CD4-positive, alpha-beta T cell treated with Interleukin-17A for 4 hours (primary cell): ENCODE results near the gene CHD6.
A peak's percentile ranks its signal among the peaks of the same experiment; 100 is the strongest.

Experiments
- DNase-seq: peaks from one replicate; pipeline ENCODE4 v3.0.0-alpha.2; 2020; ENCODE audit warnings: mixed read lengths

Gene CHD6, protein sequence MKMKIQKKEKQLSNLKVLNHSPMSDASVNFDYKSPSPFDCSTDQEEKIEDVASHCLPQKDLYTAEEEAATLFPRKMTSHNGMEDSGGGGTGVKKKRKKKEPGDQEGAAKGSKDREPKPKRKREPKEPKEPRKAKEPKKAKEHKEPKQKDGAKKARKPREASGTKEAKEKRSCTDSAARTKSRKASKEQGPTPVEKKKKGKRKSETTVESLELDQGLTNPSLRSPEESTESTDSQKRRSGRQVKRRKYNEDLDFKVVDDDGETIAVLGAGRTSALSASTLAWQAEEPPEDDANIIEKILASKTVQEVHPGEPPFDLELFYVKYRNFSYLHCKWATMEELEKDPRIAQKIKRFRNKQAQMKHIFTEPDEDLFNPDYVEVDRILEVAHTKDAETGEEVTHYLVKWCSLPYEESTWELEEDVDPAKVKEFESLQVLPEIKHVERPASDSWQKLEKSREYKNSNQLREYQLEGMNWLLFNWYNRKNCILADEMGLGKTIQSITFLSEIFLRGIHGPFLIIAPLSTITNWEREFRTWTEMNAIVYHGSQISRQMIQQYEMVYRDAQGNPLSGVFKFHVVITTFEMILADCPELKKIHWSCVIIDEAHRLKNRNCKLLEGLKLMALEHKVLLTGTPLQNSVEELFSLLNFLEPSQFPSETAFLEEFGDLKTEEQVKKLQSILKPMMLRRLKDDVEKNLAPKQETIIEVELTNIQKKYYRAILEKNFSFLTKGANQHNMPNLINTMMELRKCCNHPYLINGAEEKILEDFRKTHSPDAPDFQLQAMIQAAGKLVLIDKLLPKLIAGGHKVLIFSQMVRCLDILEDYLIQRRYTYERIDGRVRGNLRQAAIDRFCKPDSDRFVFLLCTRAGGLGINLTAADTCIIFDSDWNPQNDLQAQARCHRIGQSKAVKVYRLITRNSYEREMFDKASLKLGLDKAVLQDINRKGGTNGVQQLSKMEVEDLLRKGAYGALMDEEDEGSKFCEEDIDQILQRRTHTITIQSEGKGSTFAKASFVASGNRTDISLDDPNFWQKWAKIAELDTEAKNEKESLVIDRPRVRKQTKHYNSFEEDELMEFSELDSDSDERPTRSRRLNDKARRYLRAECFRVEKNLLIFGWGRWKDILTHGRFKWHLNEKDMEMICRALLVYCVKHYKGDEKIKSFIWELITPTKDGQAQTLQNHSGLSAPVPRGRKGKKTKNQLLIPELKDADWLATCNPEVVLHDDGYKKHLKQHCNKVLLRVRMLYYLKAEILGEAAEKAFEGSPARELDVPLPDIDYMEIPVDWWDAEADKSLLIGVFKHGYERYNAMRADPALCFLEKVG (N-terminal part only)

DNA sequence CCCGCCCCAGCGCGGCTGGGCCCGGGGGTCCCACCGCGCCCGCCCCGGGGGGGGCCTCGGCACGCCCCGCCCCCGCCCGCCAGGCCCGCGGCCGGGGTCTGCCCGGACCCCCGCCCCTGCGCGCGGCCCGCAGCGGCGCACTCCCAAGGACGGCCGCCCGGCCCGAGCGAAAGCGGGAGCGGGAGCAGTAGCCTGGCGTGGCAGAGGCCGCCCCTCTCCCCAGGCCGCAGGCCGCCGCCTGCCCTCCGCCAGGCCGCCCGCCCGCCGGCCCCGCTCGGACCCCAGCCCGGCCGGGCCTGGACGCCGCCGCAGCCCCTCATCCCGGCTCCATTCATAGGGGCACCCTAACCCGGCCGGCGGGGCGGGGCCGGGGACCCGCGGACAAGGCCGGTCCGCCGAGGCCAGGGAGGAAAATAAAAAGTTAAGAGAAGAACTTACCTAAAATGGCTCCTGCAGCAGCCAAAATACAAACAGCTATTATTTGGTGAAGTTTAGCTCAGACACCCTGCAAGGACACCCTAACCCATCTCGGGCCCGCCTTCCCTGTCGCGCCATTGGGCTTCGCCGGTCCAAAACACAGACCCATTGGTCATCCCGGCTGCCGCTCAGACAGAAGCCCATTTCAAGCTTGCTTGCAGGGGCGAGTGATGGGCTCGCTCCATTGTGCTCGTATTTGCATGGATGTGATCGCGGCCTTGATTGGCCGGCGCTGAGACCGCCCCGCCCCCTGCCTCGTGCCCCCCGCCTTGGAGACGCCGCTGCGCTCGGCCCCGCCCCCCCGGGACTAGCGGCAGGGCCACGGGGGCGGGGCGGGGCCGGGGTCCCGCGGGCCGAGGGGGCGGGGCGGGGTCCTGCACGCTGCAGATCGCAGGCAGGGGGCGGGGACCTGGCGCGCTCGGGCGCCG lies at the start of gene CHD6:
Gene CHD6 (minus strand): TSS at position 476 of the 905 bp plus-strand sequence. CDS start 67,040 bp downstream, outside the sequence.
- peak; percentile 98 for DNase-seq

DNA sequence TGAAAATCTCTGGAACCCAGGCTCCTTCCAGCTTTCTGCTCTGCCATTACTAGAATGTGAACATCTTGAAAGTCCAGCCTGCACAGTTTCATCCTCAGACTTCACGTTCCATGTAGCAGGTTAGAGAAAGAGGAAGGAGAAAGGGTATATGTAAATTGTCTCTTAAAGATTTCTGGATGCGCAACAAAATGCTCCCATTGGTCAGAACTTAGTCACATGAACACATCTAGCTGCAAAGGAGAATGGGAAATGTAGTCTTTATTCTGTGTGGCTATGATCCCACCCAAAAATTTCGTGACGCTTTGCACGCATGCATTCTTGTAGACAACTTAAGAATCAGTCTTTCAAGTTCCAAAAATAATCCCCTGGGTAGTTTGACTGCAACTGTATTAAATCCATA lies 46.4 kb upstream of the CHD6 start:
- DNase-seq, result no peak

DNA sequence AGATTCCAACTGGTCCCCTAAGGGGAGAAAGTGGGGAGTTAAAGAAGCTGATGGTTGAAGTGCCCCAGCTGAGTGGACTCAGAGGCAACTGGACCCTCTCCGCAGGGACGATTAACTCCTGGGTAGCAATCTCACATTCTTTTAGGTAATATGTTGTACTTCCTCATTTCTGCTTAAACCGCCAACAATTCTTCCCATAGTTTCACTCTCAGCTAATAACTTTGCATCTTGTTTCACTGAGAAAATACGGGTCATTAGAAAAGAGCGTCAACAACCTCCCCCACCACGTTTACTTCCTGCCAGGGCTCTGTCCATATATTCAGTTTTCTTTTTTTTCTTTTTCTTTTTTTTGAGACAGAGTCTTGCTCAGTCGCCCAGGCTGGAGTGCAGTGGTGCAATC lies 39.5 kb upstream of the CHD6 start:
- no peak for DNase-seq

DNA sequence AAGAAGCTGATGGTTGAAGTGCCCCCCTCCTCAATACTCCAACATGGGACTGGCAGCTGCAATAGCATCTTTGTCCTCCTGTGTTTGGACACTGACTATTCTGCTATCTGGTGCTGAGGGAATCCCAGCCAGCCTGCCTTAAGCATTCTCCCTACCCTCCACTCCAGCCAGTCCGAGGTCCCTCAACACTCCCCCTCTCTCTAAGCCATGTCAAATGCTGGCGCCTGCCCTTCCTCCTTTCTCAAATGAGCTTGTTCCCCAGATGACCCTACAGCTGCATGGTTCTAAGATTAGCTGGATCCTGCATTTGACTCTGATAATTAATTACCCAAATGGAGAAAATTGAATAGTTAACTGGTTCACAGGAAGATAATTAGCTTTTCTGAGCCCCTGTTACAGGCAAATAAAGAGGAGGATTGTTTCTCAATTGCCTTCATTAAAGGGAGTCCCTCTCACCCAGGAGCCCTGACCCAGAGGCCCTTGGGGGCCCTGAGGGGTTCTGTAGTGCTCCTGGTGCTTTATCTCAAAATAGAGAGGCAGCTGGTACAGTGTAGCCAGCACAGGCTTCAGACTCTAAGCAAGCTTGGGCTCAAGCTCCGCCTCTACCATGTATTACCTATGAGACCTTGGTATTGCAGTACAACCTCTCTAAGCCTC lies 37.9 kb upstream of the CHD6 start:
- no peak for DNase-seq

DNA sequence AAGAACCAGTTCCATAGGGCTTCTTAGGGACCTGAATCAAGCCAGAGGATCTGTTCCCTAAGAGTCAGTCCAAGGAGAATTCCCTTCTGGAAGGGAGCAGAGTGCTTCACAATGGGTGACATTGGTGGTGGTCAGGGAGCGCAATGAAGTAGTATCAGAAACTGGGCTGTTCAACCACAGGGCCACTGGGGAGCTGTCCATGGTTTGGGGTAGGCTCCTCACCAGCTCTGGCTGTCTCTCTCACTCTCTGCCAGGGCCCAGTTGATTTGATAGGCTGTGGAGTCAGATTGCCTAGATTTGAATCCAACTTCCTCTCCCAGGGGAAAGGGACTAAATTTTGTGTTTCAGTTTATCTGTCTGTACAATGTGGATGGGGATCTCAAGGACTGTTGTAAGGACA lies 36.7 kb upstream of the CHD6 start:
- no peak for DNase-seq

DNA sequence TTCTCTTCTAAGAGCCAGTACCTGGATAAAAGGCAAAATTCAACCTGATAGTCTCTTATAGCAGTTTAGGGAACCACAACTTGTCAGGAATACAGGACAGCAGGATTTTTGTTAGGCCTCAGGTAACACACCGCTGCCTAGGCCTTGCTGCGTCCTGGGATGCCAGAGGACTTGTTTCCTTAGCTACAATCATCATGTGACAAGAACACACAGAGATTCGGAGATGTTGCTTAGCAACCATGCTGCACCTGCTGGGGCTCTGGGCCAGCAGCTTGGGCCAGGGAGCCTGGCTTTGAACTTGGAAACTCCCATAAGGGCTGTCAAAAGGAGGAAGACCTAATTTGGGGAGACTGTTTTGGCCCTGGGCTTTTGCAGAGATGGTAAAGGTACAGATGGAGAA lies 36.1 kb upstream of the CHD6 start:
- DNase-seq, result no peak

DNA sequence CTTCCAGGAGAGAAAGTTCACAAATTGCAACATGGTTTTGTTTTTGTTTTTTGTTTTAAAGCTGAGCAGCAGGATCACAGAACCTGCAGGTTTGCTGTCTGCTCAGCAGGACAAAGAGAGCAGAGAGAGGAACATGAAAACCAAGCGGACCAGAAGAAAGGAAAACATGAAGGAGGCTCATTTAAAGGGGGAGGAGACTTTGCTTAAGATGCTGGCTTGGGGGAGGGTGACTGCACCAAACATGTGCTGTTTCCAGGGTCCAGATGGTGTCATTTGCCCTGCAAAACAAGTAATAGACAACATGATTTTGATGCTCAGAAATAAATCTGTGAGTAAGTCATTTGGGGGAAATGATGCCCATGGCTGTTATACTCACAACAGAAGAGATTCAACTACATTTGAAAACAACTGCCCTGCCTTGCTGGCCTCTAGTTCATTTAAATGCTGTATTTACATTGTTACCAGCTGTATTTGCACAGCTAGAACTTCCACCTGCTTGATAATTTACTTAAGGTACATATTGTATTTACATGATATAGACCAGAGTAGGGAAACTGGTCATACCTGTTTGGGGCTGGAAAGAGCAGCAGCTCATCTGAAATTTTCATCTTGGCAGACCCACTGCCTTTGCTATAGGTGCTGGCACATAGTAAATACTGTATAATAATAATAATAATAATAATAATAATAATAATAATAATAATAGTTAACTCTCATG lies 32.2 kb upstream of the CHD6 start:
- no peak for DNase-seq

DNA sequence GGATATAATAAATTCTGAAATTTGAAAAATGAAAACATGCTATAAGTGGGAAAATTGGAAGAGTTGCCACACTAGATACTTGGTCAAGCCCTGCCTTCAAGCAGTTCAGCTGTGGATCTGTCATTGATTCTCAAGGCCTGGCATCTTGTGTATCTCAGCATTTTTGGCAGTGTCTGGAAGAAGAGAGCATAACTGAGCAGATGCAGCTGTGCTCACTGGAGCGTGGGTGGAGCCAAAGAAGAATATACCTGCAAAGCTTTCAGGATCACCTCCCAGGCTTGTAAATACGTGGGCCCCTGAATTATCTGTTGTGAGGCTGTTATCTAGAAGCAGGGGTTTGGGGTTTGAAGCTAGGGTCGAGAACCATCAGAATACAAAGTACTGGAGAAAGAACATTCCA lies 31.3 kb upstream of the CHD6 start:
- no peak for DNase-seq

DNA sequence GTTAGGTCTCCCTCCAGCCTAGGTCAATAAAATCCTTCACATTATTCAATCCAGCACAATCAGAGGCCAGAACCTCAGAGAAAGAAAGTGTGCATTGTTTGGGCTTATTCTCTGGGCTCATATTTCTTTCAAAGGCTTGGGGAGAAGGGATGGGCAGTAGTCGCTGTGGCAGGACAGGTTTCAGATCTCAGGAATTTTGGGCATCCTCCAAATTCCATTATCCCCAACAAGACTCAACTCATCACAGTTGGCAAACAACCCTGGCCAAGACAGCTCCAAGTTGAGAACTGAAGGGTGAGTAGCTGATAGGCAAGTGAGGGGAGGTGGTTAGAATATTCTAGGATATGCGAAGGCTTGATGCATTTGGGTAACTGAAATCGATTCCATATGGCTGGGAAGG lies 27.2 kb upstream of the CHD6 start:
- no peak for DNase-seq

DNA sequence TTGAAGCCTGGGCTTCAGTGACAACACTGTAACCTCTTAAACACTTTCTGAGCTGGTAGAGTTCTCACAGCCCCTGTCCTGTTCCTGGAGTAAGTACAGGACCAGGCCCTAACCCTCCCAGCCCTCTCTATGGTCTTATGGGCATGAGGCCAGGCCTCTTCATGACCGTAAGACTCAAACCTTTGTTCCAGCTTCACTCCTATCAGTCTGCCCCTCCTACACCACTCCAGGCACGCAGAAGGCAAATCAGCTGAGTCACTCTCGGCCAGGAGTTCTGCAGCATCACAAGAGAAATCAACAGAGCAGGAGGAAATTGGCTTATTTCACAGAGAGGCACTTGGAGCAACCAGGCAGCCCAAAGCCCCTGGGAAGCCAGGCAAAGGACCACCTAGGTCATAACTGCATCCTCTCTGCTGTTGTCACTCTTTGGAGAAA lies 25.3 kb upstream of the CHD6 start:
- no peak for DNase-seq

DNA sequence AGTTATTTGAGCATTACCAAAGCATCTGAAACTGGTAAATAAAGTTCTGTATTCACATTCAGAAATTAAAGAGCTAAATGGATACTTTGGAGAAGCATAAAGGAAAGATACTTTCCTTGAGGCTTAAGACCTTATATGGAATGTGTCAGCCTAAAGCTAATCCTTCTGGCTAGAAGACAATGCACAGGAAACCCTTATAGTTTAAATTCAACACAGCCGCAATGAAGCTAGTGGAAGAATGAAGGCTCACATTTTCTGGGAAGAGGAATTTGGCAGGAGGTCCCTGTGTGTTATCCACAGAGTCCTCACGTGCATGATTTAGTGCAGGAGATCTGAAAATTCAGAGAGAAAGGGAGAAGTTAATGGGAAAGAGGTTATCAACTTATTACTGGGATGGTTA lies 21.5 kb upstream of the CHD6 start:
- no peak for DNase-seq

DNA sequence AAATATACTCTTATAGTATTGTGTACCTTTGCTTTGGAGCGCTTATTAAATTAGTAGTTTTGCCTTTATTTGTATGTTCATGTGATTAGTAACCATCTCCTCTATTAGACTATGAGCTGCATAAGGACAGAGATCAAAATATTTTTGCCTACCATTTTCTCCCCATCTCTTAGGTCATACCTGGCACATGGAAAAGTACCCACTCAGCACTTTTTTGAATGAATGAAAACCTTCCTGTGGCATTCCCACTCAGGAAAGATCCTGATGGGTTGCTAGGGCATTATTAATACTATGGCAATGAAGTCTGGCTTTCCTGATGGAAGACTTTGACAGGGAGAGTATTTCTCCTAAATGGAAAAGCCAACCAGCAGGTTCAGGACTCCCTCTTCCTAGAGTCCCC lies 20.3 kb upstream of the CHD6 start:
- DNase-seq, result no peak

DNA sequence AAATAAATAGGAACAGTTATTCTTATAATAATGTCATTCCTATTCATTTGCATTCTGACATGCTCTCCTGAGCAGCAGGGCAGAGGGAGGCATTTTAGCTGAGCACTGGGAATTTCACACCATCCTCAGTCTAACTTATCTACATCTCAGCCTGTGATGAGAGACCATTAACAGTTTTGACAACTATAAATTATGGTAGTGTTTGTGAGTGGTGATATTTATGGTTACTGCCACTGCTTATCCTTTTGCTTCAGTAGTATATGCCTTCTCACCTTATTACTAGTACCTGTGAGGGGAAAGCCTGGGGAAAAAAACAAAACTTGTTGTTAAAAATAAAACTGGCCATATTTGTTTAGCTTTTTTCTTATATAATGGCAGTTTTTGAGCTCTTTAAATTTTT lies 17.0 kb upstream of the CHD6 start:
- DNase-seq, result no peak

DNA sequence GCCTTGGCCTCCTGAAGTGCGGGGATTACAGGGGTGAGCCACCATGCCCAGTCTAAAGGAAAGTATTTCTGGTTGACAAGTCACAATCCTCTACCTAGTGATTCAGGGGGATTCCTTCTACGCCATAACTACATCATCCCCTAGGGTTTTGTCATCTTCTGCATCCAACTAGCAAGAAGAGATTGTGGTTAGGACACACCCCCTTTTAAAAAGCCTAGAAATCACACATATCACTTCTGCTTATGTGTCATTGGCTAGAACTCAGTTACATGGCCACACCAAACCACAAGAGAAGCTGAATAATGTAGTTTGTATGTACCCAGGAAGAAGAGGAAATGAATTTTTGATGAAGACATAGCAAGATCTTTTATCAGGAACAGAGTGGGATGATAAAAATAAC lies 14.7 kb upstream of the CHD6 start:
- no peak for DNase-seq

DNA sequence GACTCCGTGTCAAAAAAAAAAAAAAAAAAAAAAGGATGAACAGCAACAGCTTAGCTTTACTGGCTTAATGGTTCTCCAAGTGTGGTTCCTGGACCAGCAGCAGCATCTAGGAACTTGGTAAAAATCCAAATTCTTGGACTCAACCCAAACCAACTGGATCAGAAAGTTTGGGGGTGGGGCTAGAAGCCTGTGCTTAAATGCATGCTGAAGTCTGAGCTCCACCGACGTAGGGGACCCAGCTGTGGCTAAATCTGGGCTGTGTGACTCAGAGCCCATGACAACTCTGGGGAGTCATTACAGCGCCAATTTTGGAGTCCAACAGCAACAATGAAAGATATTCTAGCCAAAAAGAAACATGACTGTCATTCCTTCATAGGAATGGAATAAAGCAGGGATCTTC lies 13.6 kb upstream of the CHD6 start:
- DNase-seq, result no peak

DNA sequence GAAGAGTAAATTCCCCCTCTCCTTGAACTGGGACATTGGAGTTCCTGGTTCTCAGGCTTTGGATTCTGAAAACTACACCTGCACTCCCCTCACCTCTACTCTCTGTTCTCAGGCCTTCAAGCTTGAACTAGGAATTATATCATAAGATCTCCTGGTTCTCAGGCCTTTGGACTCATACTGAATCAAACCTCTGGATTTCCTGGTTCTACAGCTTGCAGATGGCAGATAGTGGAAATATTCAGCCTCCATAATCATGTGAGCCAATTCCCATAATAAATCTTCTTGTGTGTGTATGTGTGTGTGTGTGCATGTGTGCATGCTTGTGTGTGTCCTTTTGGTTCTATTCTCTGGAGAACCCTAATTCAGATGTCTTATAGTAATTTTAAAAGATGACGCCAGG lies 12.7 kb upstream of the CHD6 start:
- DNase-seq, result no peak

DNA sequence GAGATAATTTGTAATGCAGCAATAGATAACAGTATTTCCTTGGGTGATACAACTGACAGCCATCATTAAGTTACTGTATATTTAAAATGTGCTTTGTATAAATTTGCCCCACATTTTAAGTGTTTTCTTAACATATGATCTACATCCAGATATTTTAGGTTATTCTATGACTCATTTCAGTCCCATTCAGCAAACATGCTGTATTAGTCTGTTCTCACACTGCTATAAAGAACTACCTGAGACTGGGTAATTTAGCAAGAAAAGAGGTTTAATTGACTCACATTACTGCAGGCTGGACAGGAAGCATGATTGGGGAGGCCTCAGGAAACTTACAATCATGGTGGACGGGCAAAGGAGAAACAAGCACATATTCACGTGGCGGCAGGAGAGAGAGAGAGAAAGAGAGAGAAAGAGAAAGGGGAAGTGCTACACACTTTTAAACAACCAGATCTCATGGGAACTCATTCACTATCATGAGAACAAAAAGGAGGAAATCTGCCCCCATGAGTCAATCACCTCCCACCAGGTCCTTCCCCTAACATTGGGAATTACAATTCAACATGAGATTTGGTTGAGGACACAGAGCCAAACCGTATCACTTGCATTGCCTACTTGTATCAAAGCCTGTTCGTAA lies 9.6 kb upstream of the CHD6 start:
- DNase-seq, result no peak

DNA sequence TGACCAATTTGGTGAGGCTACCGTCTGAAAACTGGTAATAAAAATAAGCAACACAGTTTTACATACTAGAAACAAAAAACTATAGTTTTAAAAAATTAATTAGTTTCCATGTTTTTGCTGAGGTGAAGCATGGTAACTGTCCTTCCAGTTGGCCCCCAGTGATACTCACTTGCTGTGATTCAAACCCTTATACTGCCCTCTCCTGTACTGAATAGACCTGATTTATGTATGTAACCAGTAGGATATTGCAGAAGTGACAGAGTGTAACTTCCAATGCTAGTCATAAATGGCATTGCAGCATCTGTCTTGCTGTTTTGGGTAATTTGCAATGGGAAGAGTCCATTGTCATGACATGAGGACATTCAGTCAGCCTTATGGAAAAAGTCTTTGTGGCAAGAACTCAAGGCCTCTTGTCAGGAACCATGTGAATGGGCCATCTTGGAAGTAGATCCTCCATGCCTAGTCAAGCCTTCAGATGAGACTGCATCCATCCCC lies 8.9 kb upstream of the CHD6 start:
- DNase-seq, result no peak

DNA sequence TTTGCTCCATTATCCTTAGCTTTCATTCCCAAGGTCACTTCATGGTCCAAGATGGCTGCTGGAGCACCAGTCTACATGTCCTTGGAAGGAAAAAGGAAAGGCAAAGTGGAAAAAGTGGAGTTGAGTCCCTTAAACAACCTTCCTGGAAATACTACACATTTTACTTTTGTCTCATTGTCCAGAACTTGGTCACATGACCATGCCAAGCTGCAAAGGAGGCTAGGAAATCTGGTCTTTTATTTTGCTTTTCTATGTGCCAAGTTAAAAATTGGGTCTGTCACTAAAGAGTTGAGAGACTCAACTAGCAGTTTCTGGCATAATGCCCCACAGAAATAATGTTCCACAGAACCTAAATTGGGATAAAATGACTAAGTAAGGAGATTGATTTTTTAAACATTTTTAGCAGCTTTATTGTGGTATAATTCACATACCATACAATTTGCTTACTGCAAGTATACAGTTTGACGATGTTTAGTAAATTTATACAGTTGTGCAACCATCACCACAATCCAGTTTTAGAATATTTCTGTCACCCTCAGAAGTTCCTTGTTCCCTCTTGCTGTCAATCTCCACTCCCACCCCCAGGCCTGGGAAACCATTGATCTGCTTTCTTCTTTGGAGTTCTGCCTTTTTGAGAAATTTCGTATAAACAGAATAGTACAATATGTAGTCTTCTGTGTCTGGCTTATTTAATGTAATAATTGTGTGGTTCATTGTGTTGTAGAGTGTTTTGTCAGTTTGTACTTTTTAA lies 5.6 kb upstream of the CHD6 start:
- DNase-seq, result no peak
